T47D (cell line): ENCODE results near the gene MGLL.

ENCODE experiments used
- DNase-seq, 2 experiments: peaks; one replicate each; pipeline versions ENCODE4 v3.0.0 to v3.0.0-alpha.2; 2011 to 2012; ENCODE audit warnings: low read depth in 1 of 2, low spot score in 1 of 2
- JUND ChIP-seq: IDR thresholded peaks from 2 replicates; pipeline ENCODE4 v1.6.1; 2012; ENCODE audit warnings: low read depth
- in situ Hi-C: cut with HindIII; loops from 2 replicates; pipeline ENCODE4 v1.10.0; 2016; ENCODE audit warnings: low sequenced_read_pairs, low pct_unique_long_range_greater_than_20kb

Gene MGLL

GRCh38 chr3:127825756-127826155 is 3.4 kb upstream of the MGLL start:
- no peak for DNase-seq
- in situ Hi-C loops, result no loop called here
- TF ChIP-seq JUND, result no peak

- in situ Hi-C loops, result no loop called here
- no peak for DNase-seq
- TF ChIP-seq JUND, result no peak
Observed at GRCh38 chr3:127824151-127824825, 2.0 kb upstream of the MGLL start.

- in situ Hi-C loops, result no loop called here
- DNase-seq, result no peak
- TF ChIP-seq JUND, result no peak
Observed at GRCh38 chr3:127823426-127823857, 1.1 kb upstream of the MGLL start.

GRCh38 chr3:127822682-127823425 is 539 bp upstream of the MGLL start:
- DNase-seq, result peak in 1 of 2 experiments; percentile 28

GRCh38 chr3:127821394-127821793 is 921 bp downstream of the MGLL start:
- DNase-seq, result no peak
- in situ Hi-C loops, result no loop called here
- no peak for TF ChIP-seq JUND

More at GRCh38 chr3:127822682-127823425, 539 bp upstream of the MGLL start:
- in situ Hi-C loops, result no loop called here
- TF ChIP-seq JUND, result no peak

GRCh38 chr3:127820826-127821313 is 1.4 kb downstream of the MGLL start:
- TF ChIP-seq JUND, result no peak
- in situ Hi-C loops, result no loop called here
- DNase-seq, result peak in 1 of 2 experiments; percentile 82

- TF ChIP-seq JUND, result no peak
- no peak for DNase-seq
- in situ Hi-C loops, result no loop called here
Observed at GRCh38 chr3:127820221-127820825, 2.0 kb downstream of the MGLL start.

GRCh38 chr3:127819656-127820055 is 2.7 kb downstream of the MGLL start:
- DNase-seq, result no peak
- in situ Hi-C loops, result no loop called here
- TF ChIP-seq JUND, result no peak

- in situ Hi-C loops, result no loop called here
- peak in 1 of 2 experiments; percentile 61 for DNase-seq
- no peak for TF ChIP-seq JUND
Observed at GRCh38 chr3:127819086-127819485, 3.2 kb downstream of the MGLL start.

GRCh38 chr3:127817406-127817841 is 4.9 kb downstream of the MGLL start:
- peak in 1 of 2 experiments; percentile 75 for DNase-seq
- no peak for TF ChIP-seq JUND
- in situ Hi-C loops, result no loop called here

- DNase-seq, result peak in 1 of 2 experiments; percentile 68
- in situ Hi-C loops, result no loop called here
- no peak for TF ChIP-seq JUND
Observed at GRCh38 chr3:127816783-127817405, 5.4 kb downstream of the MGLL start.

- no peak for DNase-seq
- TF ChIP-seq JUND, result no peak
- in situ Hi-C loops, result no loop called here
Observed at GRCh38 chr3:127815641-127816605, 6.4 kb downstream of the MGLL start.
